Measurements from ENCODE around the gene SNX19. TPM values are rescaled to one million over a fixed set of nuclear protein-coding genes. Genes with fewer than 3 reads are reported as not detected.

SNX19 gene
- total and polyA plus RNA-seq, 5 donors from 2014 or later = 22.5 to 63.5 (median 28.9) TPM

DNA sequence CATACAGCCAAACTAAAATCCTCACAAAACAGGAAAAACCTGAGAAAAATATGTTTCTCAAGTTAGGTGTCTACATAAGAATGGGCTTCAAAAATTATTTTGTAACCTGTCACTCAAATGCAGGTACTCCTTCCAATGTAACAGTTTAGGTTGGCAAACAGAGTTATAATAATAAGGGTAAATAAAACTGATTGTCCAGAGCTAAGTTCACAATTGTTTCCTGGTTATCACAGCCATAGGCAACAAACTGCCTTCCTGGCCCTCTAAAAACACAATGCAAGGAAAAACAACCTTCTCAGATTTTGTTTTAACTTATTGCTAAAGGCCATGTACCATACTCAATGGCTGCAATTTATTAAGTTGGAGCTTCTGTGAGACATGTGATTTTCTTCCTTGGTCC, 36.4 kb downstream of the SNX19 start:
- no peak for DNase-seq
- peak overlapping the region in 2 of 3 donors; percentile 14 to 56 for H3K27ac Mint-ChIP-seq
- H3K9me3 Mint-ChIP-seq = peaks cover 0 to 1% (median 0%) of the 10 kb centered on the region in 7 donors
- no peaks in the 10 kb centered on the region for H3K27me3 Mint-ChIP-seq
- Histone ChIP-seq H3K4me1 (ENCODE audit: control insufficient read depth, insufficient read depth, low read length, poor library complexity, severe bottlenecking) (no peaks in the 10 kb centered on the region), H3K36me3 (ENCODE audit: control insufficient read depth, insufficient read depth, low read length) (peaks cover 89% of the 10 kb centered on the region), H3K27ac (ENCODE audit: insufficient read depth, low read length, poor library complexity, severe bottlenecking) (no peak overlapping the region), H3K4me3 (ENCODE audit: low read depth, low read length) (no peak overlapping the region), H3K27me3 (ENCODE audit: control insufficient read depth, insufficient read depth, low read length) (no peaks in the 10 kb centered on the region), H3K9me3 (ENCODE audit: control insufficient read depth in 2 of 2, low read length in 2 of 2) (no peaks in the 10 kb centered on the region)
- peaks cover 0 to 6% (median 0%) of the 10 kb centered on the region in 4 donors for H3K4me1 Mint-ChIP-seq
- ATAC-seq (ENCODE audit: low read depth in 2 of 2) = no peak
- no peak overlapping the region for H3K4me3 Mint-ChIP-seq
- peaks cover 69% of the 10 kb centered on the region for H3K36me3 Mint-ChIP-seq

DNA sequence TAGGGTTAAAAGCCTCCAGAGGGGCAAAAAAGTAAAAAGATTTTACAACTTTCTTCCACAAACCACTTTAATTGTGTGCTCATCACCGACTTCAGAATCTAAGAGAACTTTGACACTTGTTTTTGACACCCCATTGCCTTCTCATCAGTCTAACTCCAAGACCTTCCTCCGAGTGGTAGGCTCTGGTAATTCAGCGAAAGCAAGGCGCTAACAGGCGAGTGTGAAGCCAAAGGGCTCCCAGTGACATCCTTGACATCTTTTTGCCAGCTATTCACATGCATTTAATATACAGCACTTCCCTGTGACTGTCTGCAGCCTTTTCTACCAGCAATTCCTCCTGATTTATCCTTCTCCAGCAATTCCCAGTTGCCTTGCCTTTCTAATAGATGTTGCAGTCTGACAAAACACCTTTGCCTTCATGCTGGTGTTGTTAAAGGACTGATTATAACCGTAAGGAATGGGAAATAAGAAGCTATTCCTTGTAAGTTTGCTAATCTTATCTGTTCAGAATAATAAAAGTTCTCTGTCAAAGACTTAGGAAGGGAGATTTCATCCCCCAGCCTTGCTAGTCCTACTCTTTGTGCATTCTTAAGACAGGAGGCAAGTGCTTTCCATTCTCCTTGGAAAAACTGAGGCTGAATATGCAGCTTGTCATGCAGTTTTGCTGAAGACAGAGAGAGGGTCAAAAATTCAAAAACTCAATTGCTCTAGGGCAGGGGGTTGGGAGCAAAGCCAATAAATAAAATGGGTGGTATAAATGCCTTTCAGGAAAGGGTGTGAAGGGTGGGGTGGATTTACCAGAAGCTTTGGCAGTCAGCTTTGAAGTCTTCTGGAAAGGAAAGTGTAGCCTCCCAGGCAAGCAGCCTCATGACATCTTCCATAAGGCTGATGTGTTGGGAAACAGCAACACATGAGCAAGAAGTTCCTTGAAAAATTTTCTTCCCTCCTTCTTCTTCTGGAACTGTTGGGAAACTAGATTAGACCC, 39.1 kb downstream of the SNX19 start:
- Mint-ChIP-seq H3K4me1 (no peaks in the 10 kb centered on the region), H3K27ac (peak overlapping the region in 2 of 3 donors; percentile 17 to 44), H3K9me3 (peaks cover 0 to 1% (median 0%) of the 10 kb centered on the region in 7 donors), H3K36me3 (peaks cover 59% of the 10 kb centered on the region), H3K4me3 (no peak overlapping the region), H3K27me3 (no peaks in the 10 kb centered on the region)
- Histone ChIP-seq H3K4me3 (ENCODE audit: low read depth, low read length) (no peak overlapping the region), H3K27me3 (ENCODE audit: control insufficient read depth, insufficient read depth, low read length) (no peaks in the 10 kb centered on the region), H3K36me3 (ENCODE audit: control insufficient read depth, insufficient read depth, low read length) (peaks cover 92% of the 10 kb centered on the region), H3K4me1 (ENCODE audit: control insufficient read depth, insufficient read depth, low read length, poor library complexity, severe bottlenecking) (no peaks in the 10 kb centered on the region), H3K9me3 (ENCODE audit: control insufficient read depth in 2 of 2, low read length in 2 of 2) (no peaks in the 10 kb centered on the region), H3K27ac (ENCODE audit: insufficient read depth, low read length, poor library complexity, severe bottlenecking) (no peak overlapping the region)
- ATAC-seq (ENCODE audit: low read depth in 2 of 2) (no peak), DNase-seq (no peak)

DNA sequence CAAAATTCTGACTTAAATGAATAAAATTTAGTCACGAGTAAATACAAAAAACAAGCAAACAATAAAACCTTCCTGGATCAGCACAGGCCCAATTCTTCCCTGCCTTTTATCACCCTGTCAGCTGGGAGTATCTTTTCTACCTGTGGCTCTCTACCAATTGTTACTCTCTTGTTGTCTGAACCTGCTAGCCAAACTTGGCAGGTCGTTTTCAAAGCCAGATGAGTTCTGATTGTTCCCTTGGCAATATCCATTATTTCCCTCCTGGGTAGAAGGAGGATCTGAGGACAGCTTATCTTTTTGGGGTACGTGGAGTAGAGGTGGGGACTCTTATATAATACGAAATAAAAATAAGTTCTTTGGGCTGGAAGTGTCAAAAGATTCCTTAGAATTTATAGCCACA, 40.2 kb downstream of the SNX19 start:
- Mint-ChIP-seq H3K36me3 (peaks cover 54% of the 10 kb centered on the region), H3K9me3 (peaks cover 0 to 1% (median 0%) of the 10 kb centered on the region in 7 donors), H3K27ac (no peak overlapping the region), H3K4me1 (peaks cover 0 to 7% (median 0%) of the 10 kb centered on the region in 4 donors), H3K27me3 (no peaks in the 10 kb centered on the region), H3K4me3 (no peak overlapping the region)
- no peaks in the 10 kb centered on the region for H3K27me3 ChIP-seq (ENCODE audit: control insufficient read depth, insufficient read depth, low read length)
- H3K36me3 ChIP-seq (ENCODE audit: control insufficient read depth, insufficient read depth, low read length) = peaks cover 92% of the 10 kb centered on the region
- no peak for DNase-seq
- no peak overlapping the region for H3K27ac ChIP-seq (ENCODE audit: insufficient read depth, low read length, poor library complexity, severe bottlenecking)
- H3K4me3 ChIP-seq (ENCODE audit: low read depth, low read length) = no peak overlapping the region
- H3K9me3 ChIP-seq (ENCODE audit: control insufficient read depth in 2 of 2, low read length in 2 of 2) = no peaks in the 10 kb centered on the region
- ATAC-seq (ENCODE audit: low read depth in 2 of 2) = no peak
- H3K4me1 ChIP-seq (ENCODE audit: control insufficient read depth, insufficient read depth, low read length, poor library complexity, severe bottlenecking) = no peaks in the 10 kb centered on the region

GRCh38 chr11:130874955-130875531, 41.2 kb downstream of the SNX19 start:
- H3K36me3 Mint-ChIP-seq = peaks cover 52% of the 10 kb centered on the region
- H3K4me3 Mint-ChIP-seq = no peak overlapping the region
- H3K4me1 Mint-ChIP-seq = peaks cover 0 to 10% (median 0%) of the 10 kb centered on the region in 4 donors
- DNase-seq (no peak), ATAC-seq (ENCODE audit: low read depth in 2 of 2) (no peak)
- no peaks in the 10 kb centered on the region for H3K4me1 ChIP-seq (ENCODE audit: control insufficient read depth, insufficient read depth, low read length, poor library complexity, severe bottlenecking)
- H3K9me3 Mint-ChIP-seq = peaks cover 0 to 1% (median 0%) of the 10 kb centered on the region in 7 donors
- H3K27ac Mint-ChIP-seq = peak overlapping the region in 1 of 3 donors; percentile 53
- peaks cover 92% of the 10 kb centered on the region for H3K36me3 ChIP-seq (ENCODE audit: control insufficient read depth, insufficient read depth, low read length)
- H3K27ac ChIP-seq (ENCODE audit: insufficient read depth, low read length, poor library complexity, severe bottlenecking) = no peak overlapping the region
- no peaks in the 10 kb centered on the region for H3K27me3 Mint-ChIP-seq
- H3K27me3 ChIP-seq (ENCODE audit: control insufficient read depth, insufficient read depth, low read length) = no peaks in the 10 kb centered on the region
- H3K4me3 ChIP-seq (ENCODE audit: low read depth, low read length) = no peak overlapping the region
- no peaks in the 10 kb centered on the region for H3K9me3 ChIP-seq (ENCODE audit: control insufficient read depth in 2 of 2, low read length in 2 of 2)

- peaks cover 86% of the 10 kb centered on the region for H3K36me3 ChIP-seq (ENCODE audit: control insufficient read depth, insufficient read depth, low read length)
- no peak overlapping the region for H3K4me3 ChIP-seq (ENCODE audit: low read depth, low read length)
- peak overlapping the region in 1 of 3 donors; percentile 53 for H3K27ac Mint-ChIP-seq
Observed at GRCh38 chr11:130874396-130874795, 41.9 kb downstream of the SNX19 start.

GRCh38 chr11:130873761-130874160, 42.5 kb downstream of the SNX19 start:
- Mint-ChIP-seq H3K27ac (no peak overlapping the region), H3K9me3 (peaks cover 0 to 1% (median 0%) of the 10 kb centered on the region in 7 donors), H3K4me3 (no peak overlapping the region), H3K27me3 (no peaks in the 10 kb centered on the region), H3K4me1 (peaks cover 0 to 16% (median 1%) of the 10 kb centered on the region in 4 donors), H3K36me3 (peaks cover 40% of the 10 kb centered on the region)
- H3K9me3 ChIP-seq (ENCODE audit: control insufficient read depth in 2 of 2, low read length in 2 of 2) = no peaks in the 10 kb centered on the region
- H3K36me3 ChIP-seq (ENCODE audit: control insufficient read depth, insufficient read depth, low read length) = peaks cover 80% of the 10 kb centered on the region
- DNase-seq (no peak), ATAC-seq (ENCODE audit: low read depth in 2 of 2) (no peak)
- no peaks in the 10 kb centered on the region for H3K4me1 ChIP-seq (ENCODE audit: control insufficient read depth, insufficient read depth, low read length, poor library complexity, severe bottlenecking)
- H3K4me3 ChIP-seq (ENCODE audit: low read depth, low read length) = no peak overlapping the region
- no peaks in the 10 kb centered on the region for H3K27me3 ChIP-seq (ENCODE audit: control insufficient read depth, insufficient read depth, low read length)
- no peak overlapping the region for H3K27ac ChIP-seq (ENCODE audit: insufficient read depth, low read length, poor library complexity, severe bottlenecking)

More at GRCh38 chr11:130874396-130874795, 41.9 kb downstream of the SNX19 start:
- no peak for DNase-seq
- H3K4me3 Mint-ChIP-seq = no peak overlapping the region
- peaks cover 0 to 1% (median 0%) of the 10 kb centered on the region in 7 donors for H3K9me3 Mint-ChIP-seq
- no peaks in the 10 kb centered on the region for H3K4me1 ChIP-seq (ENCODE audit: control insufficient read depth, insufficient read depth, low read length, poor library complexity, severe bottlenecking)
- ATAC-seq (ENCODE audit: low read depth in 2 of 2) = no peak
- H3K27me3 ChIP-seq (ENCODE audit: control insufficient read depth, insufficient read depth, low read length) = no peaks in the 10 kb centered on the region
- H3K27me3 Mint-ChIP-seq = no peaks in the 10 kb centered on the region
- peaks cover 0 to 14% (median under 1%) of the 10 kb centered on the region in 4 donors for H3K4me1 Mint-ChIP-seq
- H3K36me3 Mint-ChIP-seq = peaks cover 46% of the 10 kb centered on the region
- no peak overlapping the region for H3K27ac ChIP-seq (ENCODE audit: insufficient read depth, low read length, poor library complexity, severe bottlenecking)
- no peaks in the 10 kb centered on the region for H3K9me3 ChIP-seq (ENCODE audit: control insufficient read depth in 2 of 2, low read length in 2 of 2)

DNA sequence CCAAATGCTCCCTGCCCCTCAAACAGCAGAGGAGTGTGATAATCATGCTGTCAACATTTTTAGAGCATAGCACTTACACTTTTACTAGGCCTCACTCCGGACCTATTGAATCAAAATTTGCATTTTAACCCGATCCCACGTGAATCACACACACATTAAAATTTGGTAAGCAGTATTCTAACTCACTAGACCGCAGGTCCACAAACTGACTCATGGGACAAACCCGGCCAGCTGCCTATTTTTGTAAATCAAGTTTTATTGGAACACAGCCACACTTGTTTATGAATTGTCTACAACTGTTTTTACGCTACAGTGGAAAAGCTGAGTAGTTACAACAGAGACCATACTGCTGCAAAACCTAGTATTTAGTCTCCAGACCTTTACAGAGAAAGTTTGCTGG, 43.3 kb downstream of the SNX19 start:
- H3K36me3 ChIP-seq (ENCODE audit: control insufficient read depth, insufficient read depth, low read length) = peaks cover 72% of the 10 kb centered on the region

More for the DNA sequence above, 43.3 kb downstream of the SNX19 start:
- peaks cover 0 to 16% (median 1%) of the 10 kb centered on the region in 4 donors for H3K4me1 Mint-ChIP-seq
- peaks cover 0 to under 1% (median 0%) of the 10 kb centered on the region in 7 donors for H3K9me3 Mint-ChIP-seq
- Histone ChIP-seq H3K4me1 (ENCODE audit: control insufficient read depth, insufficient read depth, low read length, poor library complexity, severe bottlenecking) (no peaks in the 10 kb centered on the region), H3K27me3 (ENCODE audit: control insufficient read depth, insufficient read depth, low read length) (no peaks in the 10 kb centered on the region), H3K9me3 (ENCODE audit: control insufficient read depth in 2 of 2, low read length in 2 of 2) (no peaks in the 10 kb centered on the region), H3K4me3 (ENCODE audit: low read depth, low read length) (no peak overlapping the region), H3K27ac (ENCODE audit: insufficient read depth, low read length, poor library complexity, severe bottlenecking) (no peak overlapping the region)
- no peaks in the 10 kb centered on the region for H3K27me3 Mint-ChIP-seq
- H3K27ac Mint-ChIP-seq = no peak overlapping the region
- H3K4me3 Mint-ChIP-seq = no peak overlapping the region
- no peak for ATAC-seq (ENCODE audit: low read depth in 2 of 2)
- DNase-seq = no peak
- peaks cover 33% of the 10 kb centered on the region for H3K36me3 Mint-ChIP-seq

All from CD4-positive, CD25-positive, alpha-beta regulatory T cell (primary cell).